Glomerular endothelial cell (primary cell): Measurements from ENCODE around the gene EXD3. TPM values are rescaled to one million over a fixed set of nuclear protein-coding genes. Genes with fewer than 3 reads are reported as not detected.
"Not testable (repeated sequence)": the region's sequence is repeated elsewhere in the genome, so short reads cannot be mapped to it uniquely, and the experiment has no call there.

Experiments
- DNase-seq: peaks from one replicate; pipeline ENCODE4 v3.0.0-alpha.2; 2011; ENCODE audit warnings: low read depth, low spot score; ENCODE audit errors: extremely low read depth
- total RNA-seq: library from RNA; depleted of rRNA; stranded (reverse); fragments of >200 nt; gene quantifications from 2 replicates; pipeline ENCODE4 v1.2.3, GENCODE V29; 2015

EXD3 gene
- total RNA-seq, 1 donor from 2014 or later, result 32.6 TPM

- DNase-seq, result no peak
Measured at GRCh38 chr9:137350696-137351584, 72.0 kb downstream of the EXD3 start.

- no peak for DNase-seq
Measured at GRCh38 chr9:137349471-137350033, 73.4 kb downstream of the EXD3 start.

- DNase-seq, result no peak
Measured at GRCh38 chr9:137348769-137349470, 74.0 kb downstream of the EXD3 start.

GRCh38 chr9:137347928-137348327 is 75.0 kb downstream of the EXD3 start:
- DNase-seq, result no peak

- DNase-seq, result no peak
Measured at GRCh38 chr9:137342482-137342881, 80.5 kb downstream of the EXD3 start.

GRCh38 chr9:137341227-137341626 is 81.7 kb downstream of the EXD3 start:
- DNase-seq, result no peak

GRCh38 chr9:137339908-137340462 is 83.0 kb downstream of the EXD3 start:
- DNase-seq, result not testable (repeated sequence)

- no peak for DNase-seq
Measured at GRCh38 chr9:137339045-137339907, 83.7 kb downstream of the EXD3 start.

- no peak for DNase-seq
Measured at GRCh38 chr9:137336735-137337134, 86.2 kb downstream of the EXD3 start.

GRCh38 chr9:137333016-137333671 is 89.8 kb downstream of the EXD3 start:
- DNase-seq, result no peak

GRCh38 chr9:137331929-137332328 is 91.0 kb downstream of the EXD3 start:
- DNase-seq, result no peak

- no peak for DNase-seq
Measured at GRCh38 chr9:137330689-137331088, 92.3 kb downstream of the EXD3 start.

- DNase-seq, result not testable (repeated sequence)
Measured at GRCh38 chr9:137329590-137329989, 93.4 kb downstream of the EXD3 start.

GRCh38 chr9:137327641-137328550 is 95.1 kb downstream of the EXD3 start:
- not testable (repeated sequence) for DNase-seq

- no peak for DNase-seq
Measured at GRCh38 chr9:137326445-137327065, 96.4 kb downstream of the EXD3 start.

- DNase-seq, result no peak
Measured at GRCh38 chr9:137325799-137326198, 97.2 kb downstream of the EXD3 start.

GRCh38 chr9:137325124-137325523 is 97.8 kb downstream of the EXD3 start:
- DNase-seq, result no peak
